Activated CD4-positive, alpha-beta T cell treated with anti-CD3 and anti-CD28 coated beads for 36 hours (primary cell): ENCODE results near the gene TOMM34. TPM values are rescaled to one million over a fixed set of nuclear protein-coding genes. Genes with fewer than 3 reads are reported as not detected.

Experiments
- ATAC-seq: fragments of 200-7000 bp; cut with Tn5 transposase; one replicate; pipeline ENCODE4 v1.10.0; 2021; ENCODE audit warnings: mild to moderate bottlenecking, moderate library complexity
- CTCF ChIA-PET: fragments of 350-600 bp; sonication (Branson Sonifier 250); formaldehyde crosslinking; loops from one replicate; lab custom pipeline; 2021; ENCODE audit warnings: antibody characterized with exemption; lab: Charles Lee
- POLR2A ChIA-PET: fragments of 350-600 bp; sonication (Branson Sonifier 250); formaldehyde crosslinking; loops from one replicate; lab custom pipeline; 2021; ENCODE audit warnings: antibody characterized with exemption, inconsistent platforms; lab: Charles Lee
- DNase-seq: peaks from one replicate; pipeline ENCODE4 v3.0.0-alpha.2; 2020
- H3K27ac Mint-ChIP-seq: one replicate; pipeline ENCODE4 v1.8.0; 2021; ENCODE audit warnings: mixed read lengths
- H3K27me3 Mint-ChIP-seq: one replicate; pipeline ENCODE4 v1.8.0; 2021; ENCODE audit warnings: mixed read lengths
- H3K36me3 Mint-ChIP-seq: one replicate; pipeline ENCODE4 v1.8.0; 2021; ENCODE audit warnings: low read depth, mixed read lengths
- H3K4me1 Mint-ChIP-seq: one replicate; pipeline ENCODE4 v1.8.0; 2021; ENCODE audit warnings: mixed read lengths
- H3K4me3 Mint-ChIP-seq: one replicate; pipeline ENCODE4 v1.8.0; 2021; ENCODE audit warnings: mild to moderate bottlenecking, moderate library complexity, mixed read lengths
- H3K9me3 Mint-ChIP-seq: one replicate; pipeline ENCODE4 v1.8.0; 2021; ENCODE audit warnings: low read depth, mixed read lengths
- intact Hi-C, 2 experiments: fragments of 100-400 bp; cut with DNase I in 1 of 2; cut with micrococcal nuclease in 1 of 2; formaldehyde crosslinking; loops; one replicate each; pipeline versions ENCODE4 v1.14.2 to v1.15.1; 2022 to 2024; cut with DNase I, micrococcal nuclease
- total RNA-seq, 2 experiments: library from RNA; stranded (reverse); gene quantifications; one replicate each; pipeline ENCODE4 v1.2.3, GENCODE V29; 2021

TOMM34 gene
- total RNA-seq, 2 experiments from 2014 or later = 56.5 to 61.2 TPM

DNA sequence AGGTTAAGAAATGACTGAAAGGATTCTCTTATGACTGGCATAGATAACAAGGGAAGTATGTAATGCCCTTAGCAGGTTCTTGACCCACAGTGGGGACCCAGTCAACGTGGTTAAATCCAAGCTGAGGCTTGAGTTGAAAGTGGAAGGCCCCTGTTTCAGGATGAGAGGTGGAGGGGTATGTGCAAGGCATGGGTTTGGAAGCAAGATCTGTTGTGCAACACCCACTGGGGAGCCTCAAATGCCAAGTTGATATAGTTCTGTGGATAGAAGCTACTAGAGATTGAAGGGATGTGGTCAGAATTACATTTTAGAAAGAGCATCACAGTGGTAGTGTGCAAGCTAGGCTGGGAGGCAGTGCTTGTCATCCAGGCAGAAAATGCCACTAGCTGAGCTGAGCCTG lies 45.3 kb downstream of the TOMM34 start:
- ChIA-PET POLR2A (interaction anchor here (0.5 kb wide), 1 partner anchor 10 kb away, joined by 7 read pairs; no protein-coding TSS in a partner anchor), CTCF (interaction anchor here (0.8 to 0.9 kb wide), 2 partner anchors 27 to 145 kb away, joined by 3 read pairs; no protein-coding TSS in a partner anchor)
- H3K9me3 Mint-ChIP-seq = no peaks in the 10 kb centered on the region
- peak; percentile 48 for DNase-seq
- no peaks in the 10 kb centered on the region for H3K27me3 Mint-ChIP-seq
- peak overlapping the region; percentile 17 for H3K27ac Mint-ChIP-seq
- intact Hi-C loops = loop anchor here (5.0 kb wide), 2 partner anchors 52 to 197 kb away; partner anchors contain the start of gene STK4 (in 1 of the 2)
- no peak overlapping the region for H3K4me3 Mint-ChIP-seq
- H3K4me1 Mint-ChIP-seq = peaks cover 26% of the 10 kb centered on the region
- peaks cover 46% of the 10 kb centered on the region for H3K36me3 Mint-ChIP-seq
- peak; percentile 61 for ATAC-seq

GRCh38 chr20:44912189-44912588 lies 48.0 kb downstream of the TOMM34 start:
- ChIA-PET POLR2A (no interaction called here), CTCF (interaction anchor here (0.8 to 1.4 kb wide), 2 partner anchors 19 to 185 kb away, joined by 3 to 5 read pairs; no protein-coding TSS in a partner anchor)
- Mint-ChIP-seq H3K27ac (no peak overlapping the region), H3K27me3 (no peaks in the 10 kb centered on the region), H3K36me3 (peaks cover 51% of the 10 kb centered on the region), H3K4me1 (peaks cover 36% of the 10 kb centered on the region), H3K9me3 (no peaks in the 10 kb centered on the region), H3K4me3 (no peak overlapping the region)
- intact Hi-C loops = loop anchor here (1.0 to 5.0 kb wide), 3 partner anchors 55 to 200 kb away; partner anchors contain the start of gene STK4 (in 1 of the 2)
- DNase-seq = no peak
- no peak for ATAC-seq

DNA sequence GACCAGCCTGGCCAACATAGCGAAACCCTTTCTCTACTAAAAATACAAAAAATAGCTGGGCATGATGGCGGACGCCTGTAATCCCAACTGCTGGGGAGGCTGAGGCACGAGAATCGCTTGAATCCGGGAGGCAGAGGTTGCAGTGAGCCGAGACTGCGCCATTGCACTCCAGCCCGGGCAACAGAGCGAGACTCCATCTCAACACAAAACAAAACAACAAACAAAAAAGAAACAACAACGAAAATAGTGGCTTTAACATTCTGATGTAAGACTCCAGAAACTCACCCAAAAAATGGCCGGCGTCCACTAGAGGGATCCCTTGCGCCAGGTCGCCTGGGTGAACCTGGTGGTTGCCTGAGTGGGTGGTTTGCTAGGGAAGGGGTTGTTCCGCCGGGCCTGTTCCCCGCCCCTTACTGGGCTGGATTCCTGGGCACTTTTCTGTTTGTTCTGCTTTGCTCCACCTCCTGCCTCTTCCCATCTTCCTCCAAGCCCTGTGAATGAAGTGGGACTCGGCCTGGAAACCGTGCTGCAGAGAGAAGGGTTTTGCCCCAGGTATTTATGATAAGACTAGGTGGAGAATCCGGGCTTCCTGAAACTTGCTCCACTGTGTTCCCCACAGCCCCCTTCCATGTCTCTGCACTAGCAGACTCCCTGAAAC lies 48.8 kb downstream of the TOMM34 start:
- H3K36me3 Mint-ChIP-seq = peaks cover 50% of the 10 kb centered on the region
- peak overlapping the region; percentile 64 for H3K4me3 Mint-ChIP-seq
- H3K4me1 Mint-ChIP-seq = peaks cover 36% of the 10 kb centered on the region
- intact Hi-C loops = loop anchor here (5.0 kb wide), 2 partner anchors 56 to 201 kb away; partner anchors contain the start of gene STK4 (in 1 of the 2)
- no peaks in the 10 kb centered on the region for H3K27me3 Mint-ChIP-seq
- ChIA-PET CTCF (interaction anchor here (0.8 to 4.2 kb wide), 4 partner anchors 23 to 185 kb away, joined by 3 to 19 read pairs (median 8); no protein-coding TSS in a partner anchor), POLR2A (interaction anchor here (0.7 to 1.5 kb wide), 3 partner anchors 9 to 26 kb away, joined by 4 to 5 read pairs (median 5); partner anchors contain the start of gene YWHAB)
- peak overlapping the region; percentile 42 for H3K27ac Mint-ChIP-seq
- DNase-seq (peak; percentile 78), ATAC-seq (no peak)
- no peaks in the 10 kb centered on the region for H3K9me3 Mint-ChIP-seq

DNA sequence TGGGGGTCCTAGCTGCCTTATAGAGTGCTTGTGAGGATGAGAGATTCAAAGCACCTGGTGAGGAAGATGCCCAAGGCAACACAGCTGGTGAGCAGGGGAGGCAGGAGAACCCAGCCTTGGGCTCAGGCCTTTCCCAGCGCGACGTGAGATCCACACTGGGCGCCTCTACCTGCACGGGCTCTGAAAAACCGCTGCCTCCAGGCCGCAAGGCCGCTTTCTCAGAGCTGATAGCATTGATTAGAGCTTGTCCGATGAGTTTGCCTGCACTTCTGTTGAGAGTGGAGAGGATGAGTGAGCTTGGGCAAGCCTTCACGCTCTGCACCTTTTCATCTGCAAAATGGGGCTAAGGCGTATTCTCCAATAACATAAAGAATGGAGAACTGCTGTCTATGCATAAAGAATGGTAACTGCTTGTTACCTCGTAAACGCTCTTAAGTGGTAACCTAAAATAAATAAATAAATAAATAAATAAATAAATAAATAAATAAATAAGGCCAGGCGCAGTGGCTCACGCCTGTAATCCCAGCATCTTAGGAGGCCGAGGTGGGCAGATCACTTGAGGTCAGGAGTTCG lies 49.4 kb downstream of the TOMM34 start:
- peaks cover 56% of the 10 kb centered on the region for H3K36me3 Mint-ChIP-seq
- ATAC-seq = no peak
- no peaks in the 10 kb centered on the region for H3K27me3 Mint-ChIP-seq
- H3K27ac Mint-ChIP-seq = peak overlapping the region; percentile 45
- peak overlapping the region; percentile 78 for H3K4me3 Mint-ChIP-seq
- peak; percentile 16 for DNase-seq
- ChIA-PET CTCF (interaction anchor here (1.0 to 4.2 kb wide), 5 partner anchors 18 to 185 kb away, joined by 3 to 19 read pairs (median 6); no protein-coding TSS in a partner anchor), POLR2A (interaction anchor here (0.7 to 1.5 kb wide), 3 partner anchors 9 to 26 kb away, joined by 4 to 5 read pairs (median 5); partner anchors contain the start of gene YWHAB)
- intact Hi-C loops = loop anchor here (1.0 to 5.0 kb wide), 4 partner anchors 25 to 202 kb away; partner anchors contain the start of genes STK4 (in 1 of the 2), TOMM34 (in 1 of the 2) and YWHAB (in 1 of the 2)
- no peaks in the 10 kb centered on the region for H3K9me3 Mint-ChIP-seq
- H3K4me1 Mint-ChIP-seq = peaks cover 36% of the 10 kb centered on the region

GRCh38 chr20:44909872-44910689 lies 50.1 kb downstream of the TOMM34 start, which contains the start of gene PABPC1L:
PABPC1L (plus strand) TSS chr20:44910060; CDS start chr20:44910144, 84 bp downstream.
- Mint-ChIP-seq H3K4me3 (peak within 1 kb of the TSS; percentile 78), H3K36me3 (peaks cover 59% of the 10 kb centered on the region), H3K9me3 (no peaks in the 10 kb centered on the region), H3K27me3 (no peaks in the 10 kb centered on the region), H3K27ac (peak within 1 kb of the TSS; percentile 64), H3K4me1 (peaks cover 34% of the 10 kb centered on the region)
- intact Hi-C loops = loop anchor here (1.0 to 5.0 kb wide), 6 partner anchors 21 to 1452 kb away; partner anchors contain the start of genes STK4 (in 1 of the 2), TOMM34 (in 1 of the 2) and YWHAB (in 1 of the 2)
- ATAC-seq (peak; percentile 90), DNase-seq (peak; percentile 86)
- POLR2A ChIA-PET = interaction anchor here (0.8 to 1.5 kb wide), 4 partner anchors 25 to 58 kb away, joined by 3 to 5 read pairs (median 4); partner anchors contain the start of gene YWHAB
- CTCF ChIA-PET = interaction anchor here (0.6 to 4.2 kb wide), 8 partner anchors 17 to 1546 kb away, joined by 3 to 19 read pairs (median 5); partner anchors contain the start of gene YWHAB

DNA sequence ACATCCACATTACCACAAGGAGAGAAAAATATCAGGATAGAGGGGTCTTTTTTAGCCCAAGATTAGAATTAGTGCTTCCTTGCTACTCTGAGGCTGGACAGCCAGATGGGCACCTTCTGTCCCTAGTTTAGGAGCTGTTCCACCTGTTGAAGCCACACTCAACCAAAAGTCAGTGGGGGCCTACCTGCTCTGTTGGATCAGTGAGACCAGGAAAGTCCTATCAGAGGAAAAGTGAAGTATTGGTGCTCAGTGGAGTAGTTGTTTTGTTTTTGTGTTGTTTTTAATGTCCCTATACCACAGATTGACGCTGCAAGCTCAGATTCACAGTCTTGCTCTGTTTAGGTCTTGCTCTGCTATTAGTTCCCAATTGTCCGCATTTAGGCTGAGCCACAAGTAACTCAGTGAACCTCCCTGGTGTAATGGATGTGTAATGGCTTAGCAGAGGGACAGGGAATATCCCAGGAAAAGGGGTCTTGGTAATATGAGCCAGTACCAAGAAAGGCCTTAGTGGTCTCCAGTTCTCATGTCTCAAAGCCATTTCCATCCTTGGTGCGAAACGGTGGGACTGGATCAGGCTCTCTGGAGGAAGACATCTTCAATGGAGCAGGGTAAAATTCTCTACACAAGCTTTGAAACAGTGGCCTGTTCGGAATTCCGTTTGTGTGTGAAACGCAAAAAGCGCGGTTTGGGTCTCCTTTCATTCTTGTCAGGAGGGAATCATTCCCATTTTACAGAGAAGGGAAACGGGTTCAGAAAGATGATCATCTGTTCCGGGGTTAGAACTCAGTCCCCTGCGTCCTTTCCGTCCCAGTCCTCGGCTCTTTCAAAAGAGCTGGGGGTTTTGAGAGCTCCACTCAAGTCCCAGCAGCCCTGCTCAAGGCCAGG lies 51.0 kb downstream of the TOMM34 start:
- Mint-ChIP-seq H3K27ac (peak overlapping the region; percentile 64), H3K4me3 (peak overlapping the region; percentile 78), H3K9me3 (no peaks in the 10 kb centered on the region), H3K27me3 (no peaks in the 10 kb centered on the region), H3K4me1 (peaks cover 26% of the 10 kb centered on the region), H3K36me3 (peaks cover 60% of the 10 kb centered on the region)
- ATAC-seq (no peak), DNase-seq (no peak)
- intact Hi-C loops = loop anchor here (2.0 to 5.0 kb wide), 2 partner anchors 20 to 1453 kb away; no protein-coding TSS in a partner anchor
- ChIA-PET CTCF (interaction anchor here (0.6 to 4.2 kb wide), 8 partner anchors 8 to 1545 kb away, joined by 3 to 19 read pairs (median 4); partner anchors contain the start of gene YWHAB), POLR2A (interaction anchor here (0.8 to 1.5 kb wide), 4 partner anchors 24 to 58 kb away, joined by 3 to 5 read pairs (median 4); partner anchors contain the start of gene YWHAB)

GRCh38 chr20:44904377-44904776 lies 55.8 kb downstream of the TOMM34 start:
- ATAC-seq = no peak
- peaks cover 59% of the 10 kb centered on the region for H3K36me3 Mint-ChIP-seq
- POLR2A ChIA-PET = no interaction called here

DNA sequence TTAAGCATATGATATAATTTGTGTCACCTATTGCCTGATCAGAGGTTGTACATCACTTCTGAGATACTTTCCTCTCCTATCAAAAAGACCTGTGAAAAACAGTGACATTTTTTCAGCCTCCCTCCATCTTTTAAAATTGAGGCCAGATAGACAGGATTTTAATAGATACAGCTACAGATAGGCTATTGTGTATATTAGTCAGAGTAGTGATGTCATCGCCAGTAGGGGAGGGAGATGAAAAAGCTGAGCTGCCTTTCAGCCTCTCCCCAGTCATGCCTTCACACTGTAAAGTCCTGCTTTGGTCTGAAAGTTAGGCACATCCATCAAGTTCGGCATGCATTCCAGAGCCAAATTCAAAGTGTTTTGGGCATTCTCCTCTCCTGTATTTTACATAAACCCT lies 58.2 kb downstream of the TOMM34 start:
- Mint-ChIP-seq H3K4me1 (peaks cover 44% of the 10 kb centered on the region), H3K36me3 (peaks cover 56% of the 10 kb centered on the region), H3K9me3 (no peaks in the 10 kb centered on the region), H3K27me3 (no peaks in the 10 kb centered on the region), H3K4me3 (no peak overlapping the region), H3K27ac (peak overlapping the region; percentile 51)
- DNase-seq = no peak
- intact Hi-C loops = no loop called here
- ChIA-PET POLR2A (interaction anchor here (0.5 to 1.7 kb wide), 3 partner anchors 9 to 11 kb away, joined by 3 to 5 read pairs (median 4); no protein-coding TSS in a partner anchor), CTCF (interaction anchor here (0.6 to 8.8 kb wide), 4 partner anchors 12 to 154 kb away, joined by 3 to 71 read pairs (median 4); no protein-coding TSS in a partner anchor)
- ATAC-seq = peak; percentile 48

More at GRCh38 chr20:44904377-44904776, 55.8 kb downstream of the TOMM34 start:
- Mint-ChIP-seq H3K27ac (no peak overlapping the region), H3K9me3 (no peaks in the 10 kb centered on the region), H3K4me3 (no peak overlapping the region), H3K4me1 (peaks cover 33% of the 10 kb centered on the region), H3K27me3 (no peaks in the 10 kb centered on the region)
- intact Hi-C loops = no loop called here
- CTCF ChIA-PET = interaction anchor here (8.8 kb wide), 1 partner anchor 14 kb away, joined by 71 read pairs; no protein-coding TSS in a partner anchor
- no peak for DNase-seq

GRCh38 chr20:44900231-44900854 lies 59.9 kb downstream of the TOMM34 start:
- Mint-ChIP-seq H3K36me3 (peaks cover 50% of the 10 kb centered on the region), H3K27ac (peak overlapping the region; percentile 89), H3K4me3 (no peak overlapping the region), H3K4me1 (peaks cover 60% of the 10 kb centered on the region), H3K27me3 (no peaks in the 10 kb centered on the region), H3K9me3 (no peaks in the 10 kb centered on the region)
- ChIA-PET CTCF (interaction anchor here (8.8 kb wide), 1 partner anchor 10 kb away, joined by 71 read pairs; no protein-coding TSS in a partner anchor), POLR2A (interaction anchor here (1.5 kb wide), 1 partner anchor 12 kb away, joined by 3 read pairs; no protein-coding TSS in a partner anchor)
- intact Hi-C loops = no loop called here
- ATAC-seq (peak; percentile 79), DNase-seq (no peak)
